ENCODE data around the gene ARRB1.
"Not testable (repeated sequence)": the region's sequence is repeated elsewhere in the genome, so short reads cannot be mapped to it uniquely, and the experiment has no call there.

DNA sequence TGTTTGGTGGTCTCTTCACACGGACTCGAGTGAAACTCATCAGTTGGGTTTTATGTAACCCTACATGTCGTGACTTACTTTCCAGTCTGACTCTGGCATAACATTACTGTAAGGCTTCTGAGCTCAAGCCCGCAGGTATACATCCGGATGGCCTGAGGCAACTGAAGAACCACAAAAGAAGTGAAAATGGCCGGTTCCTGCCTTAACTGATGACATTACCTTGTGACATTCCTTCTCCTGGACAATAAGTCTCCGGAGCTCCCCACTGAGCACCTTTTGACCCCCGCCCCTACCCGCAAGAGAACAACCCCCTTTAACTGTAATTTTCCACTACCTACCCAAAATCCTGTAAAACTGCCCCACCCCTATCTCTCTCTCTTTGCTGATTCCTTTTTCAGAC, 19.7 kb downstream of the ARRB1 start:
- TF ChIP-seq POLR2A (IDR thresholded peaks at IDR 0.05; ENCODE audit: low read length); ZSCAN20 (CRISPR knock-in tag; IDR thresholded peaks at IDR 0.05); RCOR1 (IDR thresholded peaks at IDR 0.05; ENCODE audit: low read depth, low read length); JUNB (IDR thresholded peaks at IDR 0.05); EP300 (IDR thresholded peaks at IDR 0.05); MAZ (IDR thresholded peaks at IDR 0.05; ENCODE audit: borderline replicate concordance, low read depth, low read length); CEBPB (IDR thresholded peaks at IDR 0.05); RAD21 (conservative IDR thresholded peaks at IDR 0.05 in 1 of 2, IDR thresholded peaks at IDR 0.05 in 1 of 2): not testable (repeated sequence)
- TF ChIP-seq, protein P1, sequence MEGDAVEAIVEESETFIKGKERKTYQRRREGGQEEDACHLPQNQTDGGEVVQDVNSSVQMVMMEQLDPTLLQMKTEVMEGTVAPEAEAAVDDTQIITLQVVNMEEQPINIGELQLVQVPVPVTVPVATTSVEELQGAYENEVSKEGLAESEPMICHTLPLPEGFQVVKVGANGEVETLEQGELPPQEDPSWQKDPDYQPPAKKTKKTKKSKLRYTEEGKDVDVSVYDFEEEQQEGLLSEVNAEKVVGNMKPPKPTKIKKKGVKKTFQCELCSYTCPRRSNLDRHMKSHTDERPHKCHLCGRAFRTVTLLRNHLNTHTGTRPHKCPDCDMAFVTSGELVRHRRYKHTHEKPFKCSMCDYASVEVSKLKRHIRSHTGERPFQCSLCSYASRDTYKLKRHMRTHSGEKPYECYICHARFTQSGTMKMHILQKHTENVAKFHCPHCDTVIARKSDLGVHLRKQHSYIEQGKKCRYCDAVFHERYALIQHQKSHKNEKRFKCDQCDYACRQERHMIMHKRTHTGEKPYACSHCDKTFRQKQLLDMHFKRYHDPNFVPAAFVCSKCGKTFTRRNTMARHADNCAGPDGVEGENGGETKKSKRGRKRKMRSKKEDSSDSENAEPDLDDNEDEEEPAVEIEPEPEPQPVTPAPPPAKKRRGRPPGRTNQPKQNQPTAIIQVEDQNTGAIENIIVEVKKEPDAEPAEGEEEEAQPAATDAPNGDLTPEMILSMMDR (IDR thresholded peaks at IDR 0.05): not testable (repeated sequence)
- TF ChIP-seq, protein P2, sequence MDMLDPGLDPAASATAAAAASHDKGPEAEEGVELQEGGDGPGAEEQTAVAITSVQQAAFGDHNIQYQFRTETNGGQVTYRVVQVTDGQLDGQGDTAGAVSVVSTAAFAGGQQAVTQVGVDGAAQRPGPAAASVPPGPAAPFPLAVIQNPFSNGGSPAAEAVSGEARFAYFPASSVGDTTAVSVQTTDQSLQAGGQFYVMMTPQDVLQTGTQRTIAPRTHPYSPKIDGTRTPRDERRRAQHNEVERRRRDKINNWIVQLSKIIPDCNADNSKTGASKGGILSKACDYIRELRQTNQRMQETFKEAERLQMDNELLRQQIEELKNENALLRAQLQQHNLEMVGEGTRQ (IDR thresholded peaks at IDR 0.05): not testable (repeated sequence)

Data from A549 (cell line).